ENCODE results near the gene YAF2.
"Not testable (repeated sequence)": the region's sequence is repeated elsewhere in the genome, so short reads cannot be mapped to it uniquely, and the experiment has no call there.

Gene YAF2

GRCh38 chr12:42267413-42268190, 29.6 kb upstream of the YAF2 start:
- H3K4me1 Mint-ChIP-seq: peaks cover 2% of the 10 kb centered on the region
- no peak overlapping the region for H3K4me3 Mint-ChIP-seq
- no peaks in the 10 kb centered on the region for H3K36me3 Mint-ChIP-seq
- H3K27me3 Mint-ChIP-seq: no peaks in the 10 kb centered on the region
- H3K27ac Mint-ChIP-seq: no peak overlapping the region
- no peak for DNase-seq
- H3K9me3 Mint-ChIP-seq: peaks cover under 1% of the 10 kb centered on the region
- CTCF ChIA-PET: no interaction called here

GRCh38 chr12:42266579-42267230, 28.7 kb upstream of the YAF2 start:
- Mint-ChIP-seq H3K27me3 (no peaks in the 10 kb centered on the region), H3K4me1 (peaks cover 2% of the 10 kb centered on the region), H3K27ac (no peak overlapping the region), H3K4me3 (no peak overlapping the region), H3K36me3 (no peaks in the 10 kb centered on the region), H3K9me3 (no peaks in the 10 kb centered on the region)
- CTCF ChIA-PET: no interaction called here
- DNase-seq: no peak

- Mint-ChIP-seq H3K4me1 (peaks cover 2% of the 10 kb centered on the region), H3K9me3 (no peaks in the 10 kb centered on the region), H3K27me3 (no peaks in the 10 kb centered on the region), H3K4me3 (no peak overlapping the region), H3K27ac (no peak overlapping the region), H3K36me3 (no peaks in the 10 kb centered on the region)
- CTCF ChIA-PET: no interaction called here
- no peak for DNase-seq
These were observed 24.2 kb upstream of the YAF2 start for GRCh38 chr12:42262271-42262670.

GRCh38 chr12:42261708-42262107, 23.7 kb upstream of the YAF2 start:
- H3K27ac Mint-ChIP-seq: no peak overlapping the region

GRCh38 chr12:42260518-42260917, 22.5 kb upstream of the YAF2 start:
- H3K36me3 Mint-ChIP-seq: no peaks in the 10 kb centered on the region
- CTCF ChIA-PET: no interaction called here
- no peak overlapping the region for H3K27ac Mint-ChIP-seq
- peaks cover 2% of the 10 kb centered on the region for H3K4me1 Mint-ChIP-seq
- H3K27me3 Mint-ChIP-seq: no peaks in the 10 kb centered on the region
- DNase-seq: no peak
- H3K4me3 Mint-ChIP-seq: no peak overlapping the region
- H3K9me3 Mint-ChIP-seq: no peaks in the 10 kb centered on the region

More at GRCh38 chr12:42261708-42262107, 23.7 kb upstream of the YAF2 start:
- CTCF ChIA-PET: no interaction called here
- peaks cover 2% of the 10 kb centered on the region for H3K4me1 Mint-ChIP-seq
- no peaks in the 10 kb centered on the region for H3K36me3 Mint-ChIP-seq
- DNase-seq: no peak
- H3K4me3 Mint-ChIP-seq: no peak overlapping the region
- no peaks in the 10 kb centered on the region for H3K9me3 Mint-ChIP-seq
- no peaks in the 10 kb centered on the region for H3K27me3 Mint-ChIP-seq

GRCh38 chr12:42259699-42260098, 21.7 kb upstream of the YAF2 start:
- H3K36me3 Mint-ChIP-seq: no peaks in the 10 kb centered on the region
- no peak overlapping the region for H3K27ac Mint-ChIP-seq
- no peak for DNase-seq
- no peaks in the 10 kb centered on the region for H3K27me3 Mint-ChIP-seq
- no peak overlapping the region for H3K4me3 Mint-ChIP-seq
- CTCF ChIA-PET: no interaction called here
- peaks cover 1% of the 10 kb centered on the region for H3K9me3 Mint-ChIP-seq
- no peaks in the 10 kb centered on the region for H3K4me1 Mint-ChIP-seq

GRCh38 chr12:42255866-42256261, 17.8 kb upstream of the YAF2 start:
- Mint-ChIP-seq H3K4me1 (no peaks in the 10 kb centered on the region), H3K4me3 (no peak overlapping the region), H3K36me3 (no peaks in the 10 kb centered on the region), H3K9me3 (peaks cover 1% of the 10 kb centered on the region), H3K27ac (no peak overlapping the region), H3K27me3 (no peaks in the 10 kb centered on the region)
- CTCF ChIA-PET: no interaction called here
- no peak for DNase-seq

- no peaks in the 10 kb centered on the region for H3K4me1 Mint-ChIP-seq
- DNase-seq: no peak
- H3K27me3 Mint-ChIP-seq: no peaks in the 10 kb centered on the region
- no peak overlapping the region for H3K4me3 Mint-ChIP-seq
- CTCF ChIA-PET: no interaction called here
- no peaks in the 10 kb centered on the region for H3K36me3 Mint-ChIP-seq
- H3K27ac Mint-ChIP-seq: no peak overlapping the region
- H3K9me3 Mint-ChIP-seq: peaks cover 1% of the 10 kb centered on the region
These were observed 17.3 kb upstream of the YAF2 start for GRCh38 chr12:42255221-42255865.

GRCh38 chr12:42252645-42253044, 14.6 kb upstream of the YAF2 start:
- H3K9me3 Mint-ChIP-seq, CTCF ChIA-PET, H3K4me1 Mint-ChIP-seq: not testable (repeated sequence)

GRCh38 chr12:42249033-42249432, 11.0 kb upstream of the YAF2 start:
- H3K4me1 Mint-ChIP-seq, H3K4me3 Mint-ChIP-seq, H3K36me3 Mint-ChIP-seq, DNase-seq, CTCF ChIA-PET, H3K9me3 Mint-ChIP-seq, H3K27ac Mint-ChIP-seq, H3K27me3 Mint-ChIP-seq: not testable (repeated sequence)

More at GRCh38 chr12:42252645-42253044, 14.6 kb upstream of the YAF2 start:
- H3K27me3 Mint-ChIP-seq, DNase-seq, H3K4me3 Mint-ChIP-seq, H3K36me3 Mint-ChIP-seq, H3K27ac Mint-ChIP-seq: not testable (repeated sequence)

- Mint-ChIP-seq H3K27ac (no peak overlapping the region), H3K9me3 (no peaks in the 10 kb centered on the region), H3K27me3 (no peaks in the 10 kb centered on the region), H3K4me1 (peaks cover 38% of the 10 kb centered on the region), H3K4me3 (no peak overlapping the region), H3K36me3 (peaks cover 7% of the 10 kb centered on the region)
- CTCF ChIA-PET: interaction anchor here (0.8 kb wide), 1 partner anchor 73 kb away, joined by 4 read pairs; no protein-coding TSS in a partner anchor
- no peak for DNase-seq
These were observed 2.2 kb upstream of the YAF2 start for GRCh38 chr12:42240131-42240750.

- Mint-ChIP-seq H3K27me3 (no peaks in the 10 kb centered on the region), H3K27ac (peak overlapping the region; percentile 95), H3K36me3 (peaks cover 17% of the 10 kb centered on the region), H3K4me3 (peak overlapping the region; percentile 84), H3K9me3 (no peaks in the 10 kb centered on the region), H3K4me1 (peaks cover 45% of the 10 kb centered on the region)
- CTCF ChIA-PET: no interaction called here
- no peak for DNase-seq
These were observed 202 bp downstream of the YAF2 start for GRCh38 chr12:42237853-42238239.

GRCh38 chr12:42237052-42237852, 796 bp downstream of the YAF2 start:
- H3K27ac Mint-ChIP-seq: peak overlapping the region; percentile 85
- CTCF ChIA-PET: no interaction called here
- peak overlapping the region; percentile 84 for H3K4me3 Mint-ChIP-seq
- H3K27me3 Mint-ChIP-seq: no peaks in the 10 kb centered on the region
- H3K36me3 Mint-ChIP-seq: peaks cover 19% of the 10 kb centered on the region
- DNase-seq: peak; percentile 82
- H3K9me3 Mint-ChIP-seq: no peaks in the 10 kb centered on the region
- peaks cover 50% of the 10 kb centered on the region for H3K4me1 Mint-ChIP-seq

GRCh38 chr12:42236017-42236416, 2.0 kb downstream of the YAF2 start:
- Mint-ChIP-seq H3K27me3 (no peaks in the 10 kb centered on the region), H3K4me1 (peaks cover 48% of the 10 kb centered on the region), H3K4me3 (peak overlapping the region; percentile 53), H3K27ac (no peak overlapping the region), H3K9me3 (no peaks in the 10 kb centered on the region), H3K36me3 (peaks cover 19% of the 10 kb centered on the region)
- CTCF ChIA-PET: no interaction called here
- no peak for DNase-seq

All from activated naive CD4-positive, alpha-beta T cell treated with anti-CD3 and anti-CD28 coated beads, Interleukin-2, amount 10 ng/mL, durations not matched to agents 7 days and 5 days (primary cell).